Smooth muscle cell (in vitro differentiated cells): ENCODE results near the gene RAVER2. TPM values are rescaled to one million over a fixed set of nuclear protein-coding genes. Genes with fewer than 3 reads are reported as not detected.

Experiments
- DNase-seq: peaks from one replicate; lab custom pipeline; 2025; ENCODE audit not compliant: unreplicated experiment; lab: John Stamatoyannopoulos, UW
- H2AFZ ChIP-seq: fragments of 200-600 bp; sonication (generic); 2 replicates; pipeline ENCODE4 v1.6.0; 2016; ENCODE audit warnings: antibody characterized with exemption, low read depth, mild to moderate bottlenecking
- H3F3A ChIP-seq: fragments of 200-600 bp; sonication (generic); 2 replicates; pipeline ENCODE4 v1.6.0; 2017; ENCODE audit warnings: antibody characterized with exemption, low read depth
- H3K27ac ChIP-seq: fragments of 200-600 bp; sonication (generic); 2 replicates; pipeline ENCODE4 v1.5.1; 2016; ENCODE audit warnings: low read depth, mild to moderate bottlenecking
- H3K27me3 ChIP-seq: fragments of 200-600 bp; sonication (generic); 2 replicates; pipeline ENCODE4 v1.6.1; 2016; ENCODE audit warnings: low read depth, mild to moderate bottlenecking
- H3K36me3 ChIP-seq: fragments of 200-600 bp; sonication (generic); 2 replicates; pipeline ENCODE4 v1.5.1; 2016; ENCODE audit warnings: low read depth
- H3K4me1 ChIP-seq: fragments of 200-600 bp; sonication (generic); 2 replicates; pipeline ENCODE4 v1.5.1; 2016; ENCODE audit warnings: low read depth
- H3K4me2 ChIP-seq: fragments of 200-600 bp; sonication (generic); 2 replicates; pipeline ENCODE4 v1.6.0; 2016; ENCODE audit warnings: mild to moderate bottlenecking
- H3K4me3 ChIP-seq: fragments of 200-600 bp; sonication (generic); 2 replicates; pipeline ENCODE4 v1.5.1; 2016; ENCODE audit warnings: mild to moderate bottlenecking
- H3K79me2 ChIP-seq: fragments of 200-600 bp; sonication (generic); 2 replicates; pipeline ENCODE4 v1.6.0; 2016; ENCODE audit warnings: low read depth, mild to moderate bottlenecking
- H3K9ac ChIP-seq: fragments of 200-600 bp; sonication (generic); 2 replicates; pipeline ENCODE4 v1.6.0; 2016; ENCODE audit warnings: low read depth
- H3K9me3 ChIP-seq: fragments of 200-600 bp; sonication (generic); replicated peaks from 2 replicates; pipeline ENCODE4 v1.5.1; 2016; ENCODE audit warnings: low read depth
- H4K20me1 ChIP-seq: fragments of 200-600 bp; sonication (generic); 2 replicates; pipeline ENCODE4 v1.6.0; 2016; ENCODE audit warnings: low read depth
- WGBS: methylation state at CpG from one replicate; pipeline ENCODE4 v1.1.7; 2016; ENCODE audit warnings: low lambda C conversion rate; 5-methylcytosine and 5-hydroxymethylcytosine counted together
- polyA plus RNA-seq: library from polyadenylated mRNA; unstranded; fragments of >200 nt; fragmentation: Nextera tagmentation; extraction: Ambion mirVana; gene quantifications from 2 replicates; pipeline ENCODE4 v1.2.1, GENCODE V29; 2016
- total RNA-seq: library from RNA; depleted of rRNA; stranded (reverse); fragments of >200 nt; gene quantifications from 2 replicates; pipeline ENCODE4 v1.2.3, GENCODE V29; 2014
- TF ChIP-seq, protein P1 (sequence below): fragments of 200-600 bp; sonication (generic); IDR thresholded peaks from 2 replicates; pipeline ENCODE4 v1.5.1; 2017; ENCODE audit warnings: borderline replicate concordance, mild to moderate bottlenecking, antibody characterized with exemption; ENCODE audit not compliant: insufficient read depth, poor library complexity, severe bottlenecking

The RAVER2 gene
- total and polyA plus RNA-seq, 2 experiments from 2014 or later = 2.8 to 9.8 TPM

DNA sequence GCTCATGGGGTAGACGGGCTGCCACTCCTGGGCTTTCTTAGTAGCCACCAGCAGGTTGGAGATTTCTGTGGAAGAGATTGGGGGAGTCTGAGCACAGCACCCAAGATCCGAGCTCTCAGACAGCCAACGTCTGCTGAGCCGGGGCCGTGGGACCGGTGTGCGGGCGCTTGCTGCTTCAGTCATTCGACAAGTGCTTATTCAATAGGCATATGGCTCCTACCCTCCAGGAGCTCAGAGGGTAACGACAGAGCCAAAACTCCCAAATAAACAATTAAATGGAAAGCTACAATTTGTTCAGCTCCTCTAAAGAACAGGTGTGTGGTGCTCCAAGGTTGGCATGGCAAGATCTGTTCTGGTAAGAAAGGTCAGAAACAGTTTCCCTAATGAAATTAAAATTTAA, 106.0 kb downstream of the RAVER2 start:
- no peak overlapping the region for H3K9ac ChIP-seq
- H3K4me2 ChIP-seq = no peak overlapping the region
- no peaks in the 10 kb centered on the region for H3K27me3 ChIP-seq
- WGBS = 98% methylated on average over 10 of the region's 10 CpGs
- peaks cover 11% of the 10 kb centered on the region for H3K36me3 ChIP-seq
- H4K20me1 ChIP-seq = no peaks in the 10 kb centered on the region
- no peaks in the 10 kb centered on the region for H3K79me2 ChIP-seq
- H3K9me3 ChIP-seq = no peaks in the 10 kb centered on the region
- H3K27ac ChIP-seq = no peak overlapping the region
- TF ChIP-seq, protein P1, sequence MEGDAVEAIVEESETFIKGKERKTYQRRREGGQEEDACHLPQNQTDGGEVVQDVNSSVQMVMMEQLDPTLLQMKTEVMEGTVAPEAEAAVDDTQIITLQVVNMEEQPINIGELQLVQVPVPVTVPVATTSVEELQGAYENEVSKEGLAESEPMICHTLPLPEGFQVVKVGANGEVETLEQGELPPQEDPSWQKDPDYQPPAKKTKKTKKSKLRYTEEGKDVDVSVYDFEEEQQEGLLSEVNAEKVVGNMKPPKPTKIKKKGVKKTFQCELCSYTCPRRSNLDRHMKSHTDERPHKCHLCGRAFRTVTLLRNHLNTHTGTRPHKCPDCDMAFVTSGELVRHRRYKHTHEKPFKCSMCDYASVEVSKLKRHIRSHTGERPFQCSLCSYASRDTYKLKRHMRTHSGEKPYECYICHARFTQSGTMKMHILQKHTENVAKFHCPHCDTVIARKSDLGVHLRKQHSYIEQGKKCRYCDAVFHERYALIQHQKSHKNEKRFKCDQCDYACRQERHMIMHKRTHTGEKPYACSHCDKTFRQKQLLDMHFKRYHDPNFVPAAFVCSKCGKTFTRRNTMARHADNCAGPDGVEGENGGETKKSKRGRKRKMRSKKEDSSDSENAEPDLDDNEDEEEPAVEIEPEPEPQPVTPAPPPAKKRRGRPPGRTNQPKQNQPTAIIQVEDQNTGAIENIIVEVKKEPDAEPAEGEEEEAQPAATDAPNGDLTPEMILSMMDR = no peak
- no peak for DNase-seq
- H3K4me1 ChIP-seq = no peaks in the 10 kb centered on the region
- H3F3A ChIP-seq = no peaks in the 10 kb centered on the region
- no peak overlapping the region for H3K4me3 ChIP-seq
- no peak overlapping the region for H2AFZ ChIP-seq

- no peak for DNase-seq
- Histone ChIP-seq H3F3A (no peaks in the 10 kb centered on the region), H4K20me1 (no peaks in the 10 kb centered on the region), H3K79me2 (no peaks in the 10 kb centered on the region), H3K27me3 (no peaks in the 10 kb centered on the region), H3K9ac (no peak overlapping the region), H3K4me1 (no peaks in the 10 kb centered on the region), H3K4me2 (no peak overlapping the region), H3K4me3 (no peak overlapping the region), H2AFZ (no peak overlapping the region), H3K27ac (no peak overlapping the region), H3K36me3 (peaks cover 14% of the 10 kb centered on the region), H3K9me3 (no peaks in the 10 kb centered on the region)
- WGBS = 97% methylated on average over 7 of the region's 7 CpGs
- TF ChIP-seq, protein P1 = no peak
These were observed 106.8 kb downstream of the RAVER2 start for GRCh38 chr1:64851664-64852063.

DNA sequence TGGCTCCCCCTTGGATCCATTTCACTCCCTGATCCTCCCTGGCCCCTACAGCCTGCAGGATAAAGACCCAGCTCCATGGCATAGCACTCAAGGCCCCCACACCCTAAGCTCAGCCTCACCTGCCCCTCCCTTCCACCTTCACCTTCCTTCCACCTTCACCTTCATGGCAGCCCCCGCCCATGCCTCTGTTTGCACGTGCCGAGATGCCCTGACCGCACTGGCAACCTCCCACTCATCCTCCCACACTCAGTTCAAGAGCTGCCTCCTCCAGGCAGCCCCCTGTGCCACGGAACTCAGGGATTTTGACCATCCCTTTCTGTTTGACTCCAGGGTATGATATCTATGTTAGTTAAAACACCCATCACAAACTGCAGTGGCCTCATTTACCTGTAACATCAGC, 109.8 kb downstream of the RAVER2 start:
- Histone ChIP-seq H3K9me3 (no peaks in the 10 kb centered on the region), H3K4me3 (no peak overlapping the region), H3K9ac (no peak overlapping the region), H4K20me1 (no peaks in the 10 kb centered on the region), H3K27me3 (no peaks in the 10 kb centered on the region), H3K4me2 (no peak overlapping the region), H2AFZ (no peak overlapping the region), H3K4me1 (no peaks in the 10 kb centered on the region), H3K36me3 (peaks cover 10% of the 10 kb centered on the region), H3K79me2 (no peaks in the 10 kb centered on the region), H3F3A (no peaks in the 10 kb centered on the region), H3K27ac (no peak overlapping the region)
- WGBS = 97% methylated on average over 5 of the region's 5 CpGs
- TF ChIP-seq, protein P1 = no peak
- no peak for DNase-seq

- no peak overlapping the region for H2AFZ ChIP-seq
- H3K9me3 ChIP-seq = no peaks in the 10 kb centered on the region
- 98% methylated on average over 8 of the region's 8 CpGs for WGBS
- H3K79me2 ChIP-seq = no peaks in the 10 kb centered on the region
- H3K9ac ChIP-seq = no peak overlapping the region
- H3K36me3 ChIP-seq = peaks cover 10% of the 10 kb centered on the region
- no peak overlapping the region for H3K27ac ChIP-seq
- H3K27me3 ChIP-seq = no peaks in the 10 kb centered on the region
- no peak overlapping the region for H3K4me2 ChIP-seq
- no peaks in the 10 kb centered on the region for H3K4me1 ChIP-seq
- DNase-seq = no peak
- H3F3A ChIP-seq = no peaks in the 10 kb centered on the region
- TF ChIP-seq, protein P1 = no peak
- H4K20me1 ChIP-seq = no peaks in the 10 kb centered on the region
- no peak overlapping the region for H3K4me3 ChIP-seq
These were observed 110.7 kb downstream of the RAVER2 start for GRCh38 chr1:64855557-64855956.
